Common myeloid progenitor, CD34-positive (primary cell): ENCODE data around the gene TNRC18.
"Not testable (repeated sequence)": the region's sequence is repeated elsewhere in the genome, so short reads cannot be mapped to it uniquely, and the experiment has no call there.

Source experiments
- CTCF ChIA-PET: fragments of 350-600 bp; sonication (Branson Sonifier 250); formaldehyde crosslinking; loops from one replicate; lab custom pipeline; 2021; ENCODE audit warnings: antibody characterized with exemption; lab: Charles Lee
- POLR2A ChIA-PET: fragments of 350-600 bp; sonication (Branson Sonifier 250); formaldehyde crosslinking; loops from one replicate; lab custom pipeline; 2021; ENCODE audit warnings: antibody characterized with exemption; lab: Charles Lee
- DNase-seq, 3 donors: peaks; one replicate each; pipeline versions ENCODE4 v3.0.0 to v3.0.0-alpha.2; 2013
- H3K27ac ChIP-seq, 2 experiments: 1 replicate in 1 of 2; 2 replicates in 1 of 2; pipeline ENCODE4 v1.7.0; 2013; ENCODE audit warnings: inconsistent platforms in 2 of 2, low read length in 2 of 2, mild to moderate bottlenecking in 2 of 2, low read depth in 1 of 2, moderate library complexity in 1 of 2; ENCODE audit not compliant: severe bottlenecking in 2 of 2, insufficient read depth in 1 of 2, poor library complexity in 1 of 2
- H3K27me3 ChIP-seq, 5 experiments: replicated peaks in 2 of 5; 1 replicate in 3 of 5; 2 replicates in 2 of 5; pipeline versions ENCODE4 v1.6.1 to v1.7.0; 2013; ENCODE audit warnings: low read length in 4 of 5, mild to moderate bottlenecking in 2 of 5, moderate library complexity in 2 of 5, inconsistent platforms in 1 of 5; ENCODE audit not compliant: insufficient read depth in 5 of 5, control insufficient read depth in 4 of 5
- H3K36me3 ChIP-seq, 4 experiments: 1 replicate in 2 of 4; 2 replicates in 2 of 4; pipeline versions ENCODE4 v1.6.1 to v1.7.0; 2013; ENCODE audit warnings: low read length in 3 of 4, control low read depth in 1 of 4, mild to moderate bottlenecking in 1 of 4; ENCODE audit not compliant: control insufficient read depth in 4 of 4, insufficient read depth in 4 of 4
- H3K4me1 ChIP-seq, 4 experiments: 1 replicate in 3 of 4; 2 replicates in 1 of 4; pipeline versions ENCODE4 v1.6.1 to v1.7.1; 2013; ENCODE audit warnings: low read length in 3 of 4, mild to moderate bottlenecking in 3 of 4, control low read depth in 1 of 4, inconsistent platforms in 1 of 4, moderate library complexity in 1 of 4; ENCODE audit not compliant: control insufficient read depth in 4 of 4, insufficient read depth in 4 of 4; ENCODE audit errors: control extremely low read depth in 1 of 4
- H3K4me3 ChIP-seq, 7 experiments: 1 replicate in 4 of 7; 2 replicates in 3 of 7; pipeline versions ENCODE4 v1.5.1 to v1.7.0; 2013; ENCODE audit warnings: mild to moderate bottlenecking in 7 of 7, low read length in 6 of 7, moderate library complexity in 6 of 7, inconsistent platforms in 2 of 7, low read depth in 2 of 7, control low read depth in 1 of 7; ENCODE audit not compliant: insufficient read depth in 4 of 7, control insufficient read depth in 1 of 7; ENCODE audit errors: extremely low read depth in 1 of 7
- H3K9me3 ChIP-seq, 5 experiments: 1 replicate in 4 of 5; 2 replicates in 1 of 5; pipeline versions ENCODE4 v1.6.1 to v1.7.1; 2013; ENCODE audit warnings: low read length in 4 of 5, mild to moderate bottlenecking in 2 of 5, inconsistent platforms in 1 of 5, low read depth in 1 of 5, moderate library complexity in 1 of 5; ENCODE audit not compliant: control insufficient read depth in 4 of 5, insufficient read depth in 2 of 5; ENCODE audit errors: control extremely low read depth in 1 of 5
- WGBS: methylation state at CpG from one replicate; pipeline ENCODE4 v1.1.5; 2013; ENCODE audit not compliant: insufficient coverage; 5-methylcytosine and 5-hydroxymethylcytosine counted together

TNRC18 gene

GRCh38 chr7:5365976-5366625 lies 57.5 kb downstream of the TNRC18 start:
- peak; percentile 90 to 95 (median 94) for DNase-seq
- ChIA-PET POLR2A (interaction anchor here (0.7 kb wide), 1 partner anchor 86 kb away, joined by 4 read pairs; no protein-coding TSS in a partner anchor), CTCF (interaction anchor here (0.6 to 3.7 kb wide), 23 partner anchors 9 to 317 kb away, joined by 3 to 36 read pairs (median 7); partner anchors contain the start of gene TNRC18)
- not testable (repeated sequence) for H3K4me3 ChIP-seq, H3K27ac ChIP-seq, H3K9me3 ChIP-seq, H3K27me3 ChIP-seq
- Histone ChIP-seq H3K36me3 (peaks cover 14 to 75% (median 60%) of the 10 kb centered on the region in 4 experiments), H3K4me1 (peaks cover 0 to 27% (median 22%) of the 10 kb centered on the region in 4 experiments)
- 86% methylated on average over 7 of the region's 12 CpGs for WGBS

DNA sequence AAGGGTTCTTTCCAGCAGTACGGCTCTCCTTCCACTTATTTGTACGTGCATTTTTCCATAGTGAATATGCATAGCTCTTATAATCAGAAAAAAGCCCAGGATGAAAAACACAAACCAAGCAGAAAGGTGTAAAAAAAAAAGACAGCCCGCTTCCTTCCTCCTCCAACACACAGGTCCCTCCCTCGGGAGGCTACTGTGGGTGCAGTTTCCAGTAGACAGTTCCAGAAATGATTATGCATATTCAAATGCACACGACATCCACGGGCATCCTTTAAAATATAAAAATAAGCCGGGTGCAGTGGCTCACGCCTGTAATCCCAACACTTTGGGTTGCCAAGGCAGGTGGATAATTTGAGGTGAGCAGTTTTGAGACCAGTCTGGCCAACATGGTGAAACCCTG lies 59.9 kb downstream of the TNRC18 start:
- CTCF ChIA-PET = interaction anchor here (0.9 to 3.7 kb wide), 11 partner anchors 8 to 120 kb away, joined by 3 to 36 read pairs (median 8); no protein-coding TSS in a partner anchor

GRCh38 chr7:5362466-5362865 lies 61.2 kb downstream of the TNRC18 start:
- no peaks in the 10 kb centered on the region for H3K27me3 ChIP-seq
- ChIA-PET CTCF (interaction anchor here (0.8 to 2.9 kb wide), 7 partner anchors 8 to 124 kb away, joined by 3 to 10 read pairs (median 3); no protein-coding TSS in a partner anchor), POLR2A (interaction anchor here (0.6 kb wide), 1 partner anchor 128 kb away, joined by 3 read pairs; no protein-coding TSS in a partner anchor)
- H3K9me3 ChIP-seq = no peaks in the 10 kb centered on the region
- 93% methylated on average over 14 of the region's 18 CpGs for WGBS
- no peak overlapping the region for H3K27ac ChIP-seq
- peaks cover 23 to 81% (median 66%) of the 10 kb centered on the region in 4 experiments for H3K36me3 ChIP-seq
- no peak for DNase-seq
- H3K4me1 ChIP-seq = peaks cover 0 to 27% (median 22%) of the 10 kb centered on the region in 4 experiments
- no peak overlapping the region for H3K4me3 ChIP-seq

More for the DNA sequence above, 59.9 kb downstream of the TNRC18 start:
- POLR2A ChIA-PET = no interaction called here
- Histone ChIP-seq H3K27me3 (no peaks in the 10 kb centered on the region), H3K27ac (peak overlapping the region in 1 of 2 experiments; percentile 34), H3K4me1 (peaks cover 0 to 27% (median 22%) of the 10 kb centered on the region in 4 experiments), H3K4me3 (peak overlapping the region in 1 of 7 experiments; percentile 11), H3K9me3 (no peaks in the 10 kb centered on the region), H3K36me3 (peaks cover 17 to 74% (median 63%) of the 10 kb centered on the region in 4 experiments)
- DNase-seq = no peak
- WGBS = 50% methylated on average over 1 of the region's 8 CpGs

DNA sequence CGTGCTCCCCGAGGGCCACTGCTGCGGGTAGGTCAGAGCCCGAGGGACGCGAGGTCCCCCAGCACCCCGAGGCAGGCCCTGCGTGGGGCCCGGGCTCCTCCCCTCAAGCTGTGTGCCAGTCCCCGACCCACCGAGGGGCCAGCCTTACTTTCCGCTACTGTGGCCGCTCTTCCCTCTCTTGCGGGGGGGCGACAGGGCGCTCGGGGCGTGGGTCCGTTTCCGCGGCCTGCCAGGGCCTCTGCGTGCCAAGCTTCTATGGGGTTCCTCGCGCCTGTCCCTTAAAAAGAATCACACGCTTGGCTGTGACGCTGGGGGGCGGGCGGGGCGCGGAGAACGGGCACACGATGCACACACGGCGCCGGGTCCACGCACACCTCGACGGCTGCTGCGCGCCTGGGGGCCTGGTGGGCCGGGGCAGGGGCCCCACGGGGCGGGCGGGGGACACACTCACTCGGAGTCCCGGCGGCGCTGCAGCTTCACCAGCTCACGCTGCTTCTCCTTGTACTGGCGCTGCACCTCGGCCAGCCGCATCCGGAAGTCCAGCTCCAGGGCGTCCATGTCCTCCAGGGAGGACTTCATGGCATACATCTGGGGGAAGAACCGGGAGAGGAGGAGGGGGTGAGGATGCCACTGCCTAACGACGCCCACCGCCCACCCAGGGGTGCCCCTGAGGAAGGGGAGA lies 62.0 kb downstream of the TNRC18 start:
- WGBS = 95% methylated on average over 42 of the region's 58 CpGs
- H3K36me3 ChIP-seq = peaks cover 23 to 87% (median 69%) of the 10 kb centered on the region in 4 experiments
- H3K27ac ChIP-seq = peak overlapping the region in 1 of 2 experiments; percentile 43
- ChIA-PET POLR2A (interaction anchor here (0.6 kb wide), 1 partner anchor 127 kb away, joined by 3 read pairs; no protein-coding TSS in a partner anchor), CTCF (interaction anchor here (0.8 to 2.9 kb wide), 6 partner anchors 11 to 123 kb away, joined by 3 to 10 read pairs (median 3); no protein-coding TSS in a partner anchor)
- no peak overlapping the region for H3K4me3 ChIP-seq
- no peak for DNase-seq
- no peaks in the 10 kb centered on the region for H3K27me3 ChIP-seq
- no peaks in the 10 kb centered on the region for H3K9me3 ChIP-seq
- peaks cover 0 to 24% (median 19%) of the 10 kb centered on the region in 4 experiments for H3K4me1 ChIP-seq

GRCh38 chr7:5360971-5361370 lies 62.7 kb downstream of the TNRC18 start:
- DNase-seq = no peak
- Histone ChIP-seq H3K9me3 (no peaks in the 10 kb centered on the region), H3K4me3 (no peak overlapping the region), H3K4me1 (peaks cover 0 to 23% (median 17%) of the 10 kb centered on the region in 4 experiments), H3K27ac (peak overlapping the region in 1 of 2 experiments; percentile 43), H3K27me3 (no peaks in the 10 kb centered on the region), H3K36me3 (peaks cover 23 to 89% (median 71%) of the 10 kb centered on the region in 4 experiments)
- ChIA-PET CTCF (interaction anchor here (0.9 kb wide), 1 partner anchor 90 kb away, joined by 3 read pairs; no protein-coding TSS in a partner anchor), POLR2A (no interaction called here)
- WGBS = 96% methylated on average over 26 of the region's 29 CpGs

DNA sequence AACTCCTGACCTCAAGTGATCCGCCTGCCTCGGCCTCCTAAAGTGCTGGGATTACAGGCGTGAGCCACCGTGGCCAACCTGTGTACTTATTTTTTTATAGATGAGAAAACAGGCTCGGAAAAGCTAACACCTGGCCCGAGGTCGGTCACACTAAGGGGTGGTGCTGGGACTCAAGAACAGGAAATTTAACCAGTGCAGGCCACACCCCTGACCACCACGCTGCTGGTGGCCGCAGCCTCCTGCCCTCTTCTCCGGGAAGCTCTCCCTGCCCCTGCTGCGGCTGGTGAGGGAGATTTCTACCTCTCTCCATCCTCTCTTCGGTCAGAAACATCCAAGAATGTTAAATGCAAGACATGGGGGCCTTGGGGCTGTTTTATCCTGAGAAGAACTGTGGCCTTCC lies 63.2 kb downstream of the TNRC18 start:
- no peak overlapping the region for H3K27ac ChIP-seq
- 96% methylated on average over 7 of the region's 12 CpGs for WGBS
- DNase-seq = no peak
- peaks cover 0 to 19% (median 17%) of the 10 kb centered on the region in 4 experiments for H3K4me1 ChIP-seq
- no peaks in the 10 kb centered on the region for H3K27me3 ChIP-seq
- CTCF ChIA-PET = interaction anchor here (0.6 kb wide), 1 partner anchor 90 kb away, joined by 3 read pairs; no protein-coding TSS in a partner anchor
- H3K4me3 ChIP-seq = no peak overlapping the region
- no peaks in the 10 kb centered on the region for H3K9me3 ChIP-seq
- POLR2A ChIA-PET = no interaction called here
- peaks cover 23 to 90% (median 73%) of the 10 kb centered on the region in 4 experiments for H3K36me3 ChIP-seq
